SU-DHL-6 (cell line): ENCODE results near the gene DPYSL5.
A peak's percentile ranks its signal among the peaks of the same experiment; 100 is the strongest.

Experiments used
- H2AFZ ChIP-seq: fragments of 200-600 bp; sonication (generic); 2 replicates; pipeline ENCODE4 v1.6.1; 2014; ENCODE audit warnings: low read depth, mild to moderate bottlenecking, moderate library complexity, mixed read lengths, antibody characterized with exemption, low read length; ENCODE audit not compliant: severe bottlenecking
- H3F3A ChIP-seq: fragments of 200-600 bp; shearing (Covaris generic); 2 replicates; pipeline ENCODE4 v1.6.0; 2016; ENCODE audit warnings: antibody characterized with exemption, mild to moderate bottlenecking; ENCODE audit not compliant: insufficient read depth
- H3K27ac ChIP-seq: fragments of 200-600 bp; sonication (generic); 2 replicates; pipeline ENCODE4 v1.5.1; 2016; ENCODE audit warnings: low read depth, mild to moderate bottlenecking, low read length, moderate library complexity, mixed read lengths
- H3K27me3 ChIP-seq: fragments of 200-600 bp; sonication (generic), shearing (Covaris generic); 2 replicates; pipeline ENCODE4 v1.6.0; 2014; ENCODE audit warnings: mild to moderate bottlenecking, low read length
- H3K36me3 ChIP-seq: fragments of 200-600 bp; sonication (generic); 2 replicates; pipeline ENCODE4 v1.6.1; 2014; ENCODE audit warnings: mild to moderate bottlenecking, low read length, mixed read lengths
- H3K4me2 ChIP-seq: fragments of 300-600, 200-600 bp; shearing (Covaris generic), sonication (generic); 2 replicates; pipeline ENCODE4 v1.6.0; 2014; ENCODE audit warnings: low read length, low read depth, mild to moderate bottlenecking; ENCODE audit not compliant: poor library complexity, severe bottlenecking
- H3K4me3 ChIP-seq: fragments of 200-600 bp; sonication (generic); 2 replicates; pipeline ENCODE4 v1.5.1; 2014; ENCODE audit warnings: antibody characterized with exemption, low read length, mild to moderate bottlenecking, mixed read lengths; ENCODE audit not compliant: insufficient read depth, poor library complexity, severe bottlenecking
- H3K79me2 ChIP-seq: fragments of 200-600 bp; sonication (generic); 2 replicates; pipeline ENCODE4 v1.6.1; 2014; ENCODE audit warnings: mild to moderate bottlenecking, low read length, moderate library complexity; ENCODE audit not compliant: insufficient read depth
- H3K9ac ChIP-seq: fragments of 200-600 bp; sonication (generic); 2 replicates; pipeline ENCODE4 v1.7.0; 2014; ENCODE audit warnings: mild to moderate bottlenecking, low read length
- H3K9me2 ChIP-seq: fragments of 200-600 bp; sonication (generic); replicated peaks from 2 replicates; pipeline ENCODE4 v1.6.1; 2014; ENCODE audit warnings: low read length; ENCODE audit not compliant: insufficient read depth
- H3K9me3 ChIP-seq: fragments of 200-600 bp; sonication (generic); 2 replicates; pipeline ENCODE4 v1.6.1; 2014; ENCODE audit warnings: low read length, mixed read lengths; ENCODE audit not compliant: insufficient read depth
- H4K20me1 ChIP-seq: fragments of 200-600 bp; sonication (generic); 2 replicates; pipeline ENCODE4 v1.6.1; 2014; ENCODE audit warnings: low read depth, mild to moderate bottlenecking, antibody characterized with exemption, low read length, moderate library complexity, mixed read lengths
- CTCF ChIP-seq: fragments of 200-600 bp; sonication (generic); IDR thresholded peaks from one replicate; pipeline ENCODE4 v1.5.1; 2017; ENCODE audit warnings: antibody characterized with exemption, mild to moderate bottlenecking, low read length, moderate library complexity; ENCODE audit not compliant: insufficient read depth, poor library complexity, severe bottlenecking
- EZH2phosphoT487 ChIP-seq: fragments of 200-600 bp; sonication (generic), shearing (Covaris generic); conservative IDR thresholded peaks from 2 replicates; pipeline ENCODE4 v1.6.1; 2018; ENCODE audit warnings: mild to moderate bottlenecking, antibody characterized with exemption, low read length, moderate library complexity, mixed read lengths

Gene DPYSL5

GRCh38 chr2:26845021-26845420 lies 2.9 kb upstream of the DPYSL5 start:
- Histone ChIP-seq H3K27me3 (no peaks in the 10 kb centered on the region), H3K79me2 (no peaks in the 10 kb centered on the region), H3K4me2 (no peak overlapping the region)

GRCh38 chr2:26846334-26847306 lies 1.3 kb upstream of the DPYSL5 start:
- no peaks in the 10 kb centered on the region for H3K79me2 ChIP-seq
- no peaks in the 10 kb centered on the region for H3K9me3 ChIP-seq
- H3K27ac ChIP-seq, result no peak overlapping the region
- H3K4me3 ChIP-seq, result no peak overlapping the region
- H3K9me2 ChIP-seq, result no peaks in the 10 kb centered on the region
- no peaks in the 10 kb centered on the region for H3K27me3 ChIP-seq
- no peak overlapping the region for H3K4me2 ChIP-seq
- TF ChIP-seq EZH2phosphoT487, result no peak
- peak; percentile 71 for TF ChIP-seq CTCF
- no peaks in the 10 kb centered on the region for H4K20me1 ChIP-seq
- H2AFZ ChIP-seq, result no peak overlapping the region
- no peaks in the 10 kb centered on the region for H3K36me3 ChIP-seq
- no peak overlapping the region for H3K9ac ChIP-seq
- H3F3A ChIP-seq, result no peaks in the 10 kb centered on the region

More at GRCh38 chr2:26845021-26845420, 2.9 kb upstream of the DPYSL5 start:
- no peaks in the 10 kb centered on the region for H3F3A ChIP-seq
- H3K9me2 ChIP-seq, result no peaks in the 10 kb centered on the region
- H3K9ac ChIP-seq, result no peak overlapping the region
- H3K4me3 ChIP-seq, result no peak overlapping the region
- H2AFZ ChIP-seq, result no peak overlapping the region
- no peak overlapping the region for H3K27ac ChIP-seq
- TF ChIP-seq CTCF (no peak), EZH2phosphoT487 (no peak)
- no peaks in the 10 kb centered on the region for H3K36me3 ChIP-seq
- H4K20me1 ChIP-seq, result no peaks in the 10 kb centered on the region
- no peaks in the 10 kb centered on the region for H3K9me3 ChIP-seq

- Histone ChIP-seq H3K27ac (no peak overlapping the region), H3K9ac (no peak overlapping the region), H3F3A (no peaks in the 10 kb centered on the region), H3K4me3 (no peak overlapping the region), H3K4me2 (no peak overlapping the region), H3K9me3 (no peaks in the 10 kb centered on the region), H3K36me3 (no peaks in the 10 kb centered on the region), H3K27me3 (no peaks in the 10 kb centered on the region), H2AFZ (no peak overlapping the region), H3K79me2 (no peaks in the 10 kb centered on the region), H3K9me2 (no peaks in the 10 kb centered on the region), H4K20me1 (no peaks in the 10 kb centered on the region)
- TF ChIP-seq EZH2phosphoT487 (no peak), CTCF (no peak)
Observed at GRCh38 chr2:26847307-26847654, 651 bp upstream of the DPYSL5 start.
